NCI-H2171 (cell line): Measurements from ENCODE around the gene RCOR2.
"Not testable (repeated sequence)": the region's sequence is repeated elsewhere in the genome, so short reads cannot be mapped to it uniquely, and the experiment has no call there.

Experiments used
- DNase-seq: peaks from one replicate; lab custom pipeline; 2025; lab: John Stamatoyannopoulos, UW

RCOR2 gene

GRCh38 chr11:63916837-63917691, at the start of gene RCOR2:
Gene RCOR2 (minus strand): TSS chr11:63917164. CDS start chr11:63916456, 708 bp downstream.
- peak; percentile 89 for DNase-seq

DNA sequence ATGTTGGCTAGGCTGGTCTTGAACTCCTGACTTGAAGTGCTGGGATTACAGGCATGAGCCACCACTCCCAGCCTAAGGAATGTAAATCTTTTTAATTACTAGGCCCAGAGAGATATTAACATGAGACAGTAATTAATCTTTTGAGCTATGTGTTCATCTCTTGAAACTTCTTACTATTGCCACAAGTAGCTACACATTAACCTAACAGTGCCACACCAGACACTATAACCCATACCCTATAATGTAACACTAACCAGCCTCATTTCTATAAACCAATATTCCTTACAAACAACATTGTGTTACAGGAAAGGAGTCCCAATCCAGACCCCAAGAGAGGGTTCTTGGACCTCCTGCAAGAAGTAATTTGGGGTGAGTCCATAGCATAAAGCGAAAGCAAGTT, 49.5 kb upstream of the RCOR2 start:
- no peak for DNase-seq

DNA sequence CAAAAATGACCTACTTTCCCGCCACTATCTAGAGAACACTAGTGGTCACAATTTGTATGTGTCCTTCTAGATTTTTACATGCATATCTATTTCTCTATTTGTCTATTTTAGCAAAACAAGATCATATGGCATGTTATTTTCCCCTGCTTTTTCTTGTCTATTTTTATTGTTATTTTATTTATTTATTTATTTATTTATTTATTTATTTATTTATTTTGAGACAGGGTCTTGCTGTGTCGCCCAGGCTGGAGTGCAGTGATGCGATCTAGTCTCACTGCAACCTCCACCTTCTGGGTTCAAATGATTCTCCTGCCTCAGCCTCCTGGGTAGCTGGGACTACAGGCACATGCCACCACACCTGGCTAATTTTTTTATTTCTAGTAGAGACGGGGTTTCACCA, 46.9 kb upstream of the RCOR2 start:
- not testable (repeated sequence) for DNase-seq

DNA sequence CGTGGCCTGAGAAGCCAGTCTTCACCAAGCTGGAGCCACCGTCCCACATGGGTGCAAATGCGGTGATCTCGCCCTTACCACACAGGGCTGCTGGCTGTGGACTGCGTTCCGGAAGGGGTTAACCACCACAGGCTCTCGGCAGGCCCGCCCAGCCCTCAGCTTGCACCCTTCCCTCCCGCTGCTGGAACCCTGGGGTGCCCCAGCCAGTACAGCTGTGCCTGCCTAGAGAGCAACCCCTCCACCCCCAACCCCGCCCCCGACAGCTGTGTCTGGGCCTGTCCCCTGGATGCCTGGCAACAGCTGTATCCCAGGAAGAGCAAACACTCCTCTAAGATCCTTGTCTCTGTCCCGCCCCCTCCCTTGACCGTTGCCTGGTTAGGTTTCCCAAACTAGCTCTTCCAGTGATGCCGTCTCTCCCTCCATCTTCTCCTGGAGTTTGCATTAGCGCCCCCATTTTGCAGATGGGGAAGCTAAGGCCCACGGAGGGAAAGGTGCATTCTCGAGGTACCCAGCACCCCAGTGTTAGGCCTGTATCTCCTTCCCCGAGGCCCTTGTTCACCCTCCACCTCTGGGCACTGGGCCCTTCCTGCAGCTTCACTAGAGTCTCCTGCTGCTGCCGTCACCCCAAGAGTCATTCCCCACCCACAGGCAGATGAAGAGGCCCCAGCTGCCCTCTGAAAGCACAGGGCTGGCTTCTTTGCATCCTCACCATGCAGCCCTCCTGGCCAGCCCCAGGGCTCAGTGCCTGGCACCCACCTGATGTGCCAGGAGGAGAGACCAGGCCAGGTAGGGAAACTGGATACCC, 44.8 kb upstream of the RCOR2 start:
- DNase-seq = peak; percentile 44

GRCh38 chr11:63958008-63958407, 41.0 kb upstream of the RCOR2 start:
- DNase-seq = peak; percentile 27

DNA sequence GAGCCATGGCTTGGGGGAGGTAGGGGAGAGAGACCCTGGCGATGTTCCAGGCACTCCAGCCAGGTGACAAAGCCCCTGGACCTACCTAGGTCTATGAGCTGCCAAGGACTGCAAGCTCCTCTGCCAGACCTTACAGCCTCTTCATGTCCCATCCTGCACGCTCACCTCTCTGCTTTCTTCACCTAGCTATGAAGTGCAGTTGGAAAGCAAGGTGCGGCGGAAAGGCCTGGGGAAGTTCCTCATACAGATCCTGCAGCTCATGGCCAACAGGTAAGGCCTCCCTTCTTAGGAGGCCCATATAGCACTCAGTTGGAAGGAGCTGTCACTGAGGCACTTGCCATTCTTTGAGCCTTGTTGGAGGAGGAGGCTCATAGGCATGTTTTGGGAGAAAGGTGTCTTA, 35.6 kb upstream of the RCOR2 start:
- DNase-seq = no peak

- no peak for DNase-seq
Measured at GRCh38 chr11:63951779-63952536, 35.0 kb upstream of the RCOR2 start.

DNA sequence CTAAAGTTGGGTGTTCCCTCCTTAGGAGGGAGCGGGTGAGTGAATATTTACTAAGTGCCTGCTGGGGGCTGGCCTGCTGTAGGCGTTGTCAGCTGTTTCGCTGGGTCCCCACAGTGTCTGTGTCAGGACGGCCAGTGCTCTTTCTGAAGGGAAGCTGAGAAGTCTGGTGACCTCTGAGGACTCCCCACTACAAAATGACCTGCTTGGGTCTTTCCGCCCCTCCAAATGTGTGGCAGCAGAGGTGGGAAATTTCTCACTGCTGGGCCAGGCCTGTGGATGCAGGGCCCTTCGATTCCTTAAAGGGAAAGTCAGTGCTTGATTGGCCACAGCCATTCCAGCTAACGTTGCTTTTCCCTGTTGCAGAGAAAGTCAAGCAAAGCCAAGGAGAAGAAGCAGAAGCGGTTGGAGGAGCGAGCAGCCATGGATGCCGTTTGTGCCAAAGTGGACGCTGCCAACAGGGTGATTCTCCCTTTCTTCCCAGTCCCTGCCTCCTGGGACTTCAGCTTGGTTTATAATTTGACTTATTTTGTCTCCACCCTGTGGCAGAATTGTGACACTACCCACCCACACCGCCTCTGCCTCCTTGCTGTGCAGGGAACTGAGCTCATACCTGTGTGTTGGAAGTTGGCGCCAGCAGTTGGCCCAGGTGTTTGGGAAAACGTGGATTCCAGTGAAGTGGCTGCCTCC, 28.7 kb upstream of the RCOR2 start:
- DNase-seq = peak; percentile 78

- DNase-seq = no peak
Measured at GRCh38 chr11:63944987-63945386, 28.0 kb upstream of the RCOR2 start.

DNA sequence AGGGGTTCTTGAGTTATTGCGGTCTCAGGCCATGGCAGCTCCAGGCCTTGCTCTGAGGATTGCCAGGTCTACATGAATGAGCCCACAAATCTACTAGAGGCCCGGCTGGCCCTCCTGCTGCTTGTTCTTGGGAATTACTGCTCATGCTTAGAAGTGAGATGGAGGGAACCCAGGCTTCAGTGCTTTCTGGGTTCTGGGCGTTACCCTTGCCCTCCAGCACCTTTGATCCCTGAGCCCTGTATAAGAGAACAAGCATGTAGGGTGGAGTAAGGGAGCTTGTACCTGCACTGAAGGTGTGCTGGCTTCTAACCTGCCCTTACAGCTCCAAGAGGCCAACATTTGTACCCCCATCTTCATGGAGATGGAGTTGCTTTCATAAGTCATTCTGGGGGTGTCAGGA, 25.8 kb upstream of the RCOR2 start:
- no peak for DNase-seq

DNA sequence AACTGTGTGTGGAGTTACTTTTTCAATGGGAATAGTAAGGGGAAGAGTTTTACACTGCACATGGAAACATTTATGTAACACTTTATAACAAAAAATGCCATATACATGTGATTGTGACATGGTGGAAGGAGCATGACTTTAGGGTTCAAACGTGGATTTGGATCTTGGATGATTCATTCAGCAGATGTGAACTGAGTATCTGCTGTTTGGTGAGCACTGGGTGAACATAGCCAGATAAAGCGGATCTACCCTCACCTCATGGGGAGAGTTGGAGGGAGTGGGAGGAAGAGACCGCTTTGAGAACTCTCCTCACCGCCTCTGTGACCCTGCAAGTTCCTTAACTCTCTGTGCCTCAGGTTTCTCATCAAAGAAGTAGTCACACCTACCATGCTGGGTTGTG, 24.9 kb upstream of the RCOR2 start:
- DNase-seq = no peak

DNA sequence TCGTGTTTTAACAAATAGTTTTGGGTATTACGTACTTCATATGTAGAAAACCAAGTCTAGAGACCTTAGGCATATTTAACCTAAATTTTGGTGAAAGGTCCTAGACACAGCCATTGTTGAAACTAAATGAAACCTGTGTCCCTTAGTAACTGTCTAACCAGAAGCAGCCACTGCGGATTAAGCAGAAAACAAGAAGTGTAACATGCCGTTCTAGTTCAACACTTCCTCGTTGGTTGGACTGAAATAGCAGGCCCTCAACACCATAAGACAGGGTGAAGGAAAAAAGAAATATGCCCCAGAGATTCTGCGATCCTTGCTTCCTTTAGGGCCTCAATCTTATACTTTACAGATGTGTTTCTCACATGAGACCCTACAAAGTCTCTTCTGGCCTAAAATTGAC, 23.8 kb upstream of the RCOR2 start:
- DNase-seq = no peak

- no peak for DNase-seq
Measured at GRCh38 chr11:63939397-63939891, 22.5 kb upstream of the RCOR2 start.

- peak; percentile 98 for DNase-seq
Measured at GRCh38 chr11:63938479-63939396, 21.8 kb upstream of the RCOR2 start, which contains the start of gene NAA40. Gene NAA40 (plus strand): TSS chr11:63939002. CDS start chr11:63939097, 95 bp downstream.

- peak; percentile 48 for DNase-seq
Measured at GRCh38 chr11:63937713-63938478, 20.9 kb upstream of the RCOR2 start.

DNA sequence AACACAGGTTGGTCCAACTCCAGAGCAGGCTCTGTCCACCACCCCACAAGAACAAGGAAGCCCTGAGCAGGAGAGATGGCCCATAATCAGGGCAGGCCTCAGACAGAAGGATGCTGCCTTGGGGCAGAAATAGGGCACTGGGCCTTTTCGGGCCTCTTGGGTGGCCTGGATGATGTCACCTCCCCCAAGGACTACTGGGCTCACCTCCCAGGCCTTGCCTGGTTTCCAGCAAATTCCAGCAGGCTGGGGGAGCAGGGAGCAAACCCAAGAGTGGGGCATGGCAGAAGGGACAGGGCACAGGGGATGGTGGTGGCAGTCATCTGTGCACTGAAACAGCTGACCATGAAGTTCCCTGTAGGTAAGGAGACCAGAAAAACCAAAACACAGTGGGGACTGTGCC, 16.5 kb upstream of the RCOR2 start:
- no peak for DNase-seq

DNA sequence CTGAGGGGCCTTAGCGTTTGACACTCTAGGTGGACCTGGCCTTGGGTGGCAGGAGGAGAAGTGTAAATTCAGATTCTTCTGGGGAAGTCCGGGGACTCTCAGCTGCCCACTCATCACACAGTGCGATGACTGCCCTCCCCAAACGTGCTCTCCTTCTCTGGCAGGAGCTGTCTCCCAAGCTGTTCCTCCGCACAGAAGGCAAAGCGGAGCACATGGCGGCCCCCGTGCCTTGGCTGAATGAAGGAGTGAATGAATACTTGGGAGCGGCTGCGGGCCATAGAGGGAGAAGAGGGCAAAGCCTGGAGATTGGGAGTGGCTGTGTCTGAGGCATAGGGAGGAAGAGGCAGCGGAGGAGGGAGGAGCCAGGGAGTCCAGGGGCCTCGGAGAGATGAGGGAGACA, 14.9 kb upstream of the RCOR2 start:
- no peak for DNase-seq

GRCh38 chr11:63931045-63931444, 14.1 kb upstream of the RCOR2 start:
- DNase-seq = no peak

GRCh38 chr11:63929616-63930015, 12.7 kb upstream of the RCOR2 start:
- DNase-seq = no peak

DNA sequence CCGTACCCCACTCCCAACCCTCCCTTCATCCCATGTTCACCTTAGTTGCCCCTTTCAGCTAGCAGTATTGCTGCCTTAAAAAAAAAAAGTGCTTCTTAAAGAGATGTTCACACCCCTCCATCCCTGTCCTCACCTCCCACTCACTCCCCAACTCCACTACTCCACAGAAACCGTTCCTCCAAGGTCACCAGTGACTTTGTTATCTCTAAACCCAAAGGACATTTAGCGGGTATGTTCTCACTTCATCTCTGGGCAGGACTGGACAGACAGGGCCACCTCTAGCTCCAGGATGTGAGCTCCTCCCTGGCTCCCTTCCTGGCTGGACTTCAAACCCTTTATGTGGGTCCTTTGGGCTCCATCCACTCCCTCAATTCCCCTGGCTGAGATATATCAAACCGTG, 6.4 kb upstream of the RCOR2 start:
- DNase-seq = no peak
